Keratinocyte (primary cell): ENCODE results near the gene C13orf42. TPM values are rescaled to one million over a fixed set of nuclear protein-coding genes. Genes with fewer than 3 reads are reported as not detected.

Source experiments
- DNase-seq: peaks from one replicate; pipeline ENCODE4 v3.0.0-alpha.2; 2011; ENCODE audit warnings: low read depth, missing footprints, low spot score
- FAIRE-seq: peaks from 2 replicates; lab custom pipeline; 2011; peaks lifted over from hg19 to GRCh38; lab: Jason Lieb, UNC
- H2AFZ ChIP-seq: 2 replicates; pipeline ENCODE4 v1.6.0; 2012; ENCODE audit warnings: low read length, control low read depth, inconsistent platforms; ENCODE audit not compliant: control insufficient read depth
- H3K27ac ChIP-seq: 2 replicates; pipeline ENCODE4 v1.5.1; 2011; ENCODE audit warnings: low read length; ENCODE audit not compliant: control insufficient read depth, insufficient read depth
- H3K27me3 ChIP-seq: 3 replicates; pipeline ENCODE4 v1.6.0; 2011; ENCODE audit warnings: low read length; ENCODE audit not compliant: control insufficient read depth, insufficient read depth; ENCODE audit errors: extremely low read depth
- H3K36me3 ChIP-seq, 2 experiments: 2 replicates in 1 of 2; 3 replicates in 1 of 2; pipeline ENCODE4 v1.5.1; 2011; ENCODE audit warnings: low read length in 2 of 2, mild to moderate bottlenecking in 1 of 2; ENCODE audit not compliant: control insufficient read depth in 2 of 2, insufficient read depth in 2 of 2; ENCODE audit errors: extremely low read depth in 1 of 2
- H3K4me1 ChIP-seq: 3 replicates; pipeline ENCODE4 v1.5.1; 2011; ENCODE audit warnings: low read length; ENCODE audit not compliant: control insufficient read depth, insufficient read depth; ENCODE audit errors: extremely low read depth
- H3K4me2 ChIP-seq: 3 replicates; pipeline ENCODE4 v1.6.0; 2011; ENCODE audit warnings: low read depth, low read length; ENCODE audit not compliant: control insufficient read depth, insufficient read depth; ENCODE audit errors: extremely low read depth
- H3K4me3 ChIP-seq, 3 experiments: fragments of 200-600 bp in 1 of 3; sonication (generic) in 1 of 3; 2 replicates in 2 of 3; 3 replicates in 1 of 3; pipeline ENCODE4 v1.5.1; 2011 to 2016; ENCODE audit warnings: low read length in 3 of 3, mild to moderate bottlenecking in 3 of 3, control low read depth in 2 of 3, inconsistent platforms in 1 of 3, low read depth in 1 of 3, mixed read lengths in 1 of 3, mixed run types in 1 of 3, moderate library complexity in 1 of 3; ENCODE audit not compliant: control insufficient read depth in 2 of 3, insufficient read depth in 2 of 3; ENCODE audit errors: extremely low read depth in 1 of 3
- H3K79me2 ChIP-seq: 2 replicates; pipeline ENCODE4 v1.6.0; 2012; ENCODE audit warnings: low read length; ENCODE audit not compliant: control insufficient read depth, insufficient read depth
- H3K9ac ChIP-seq: 3 replicates; pipeline ENCODE4 v1.6.0; 2011; ENCODE audit warnings: low read length; ENCODE audit not compliant: control insufficient read depth, insufficient read depth; ENCODE audit errors: extremely low read depth
- H3K9me1 ChIP-seq: 3 replicates; pipeline ENCODE4 v1.6.0; 2011; ENCODE audit warnings: low read length; ENCODE audit not compliant: control insufficient read depth, insufficient read depth; ENCODE audit errors: extremely low read depth
- H3K9me3 ChIP-seq: 2 replicates; pipeline ENCODE4 v1.5.1; 2012; ENCODE audit warnings: low read depth, low read length; ENCODE audit not compliant: control insufficient read depth
- H4K20me1 ChIP-seq: 3 replicates; pipeline ENCODE4 v1.6.0; 2011; ENCODE audit warnings: low read length; ENCODE audit not compliant: control insufficient read depth, insufficient read depth; ENCODE audit errors: extremely low read depth
- EZH2 ChIP-seq: IDR thresholded peaks from one replicate; pipeline ENCODE4 v1.6.1; 2012; ENCODE audit warnings: inconsistent platforms, mild to moderate bottlenecking, low read length, moderate library complexity
- dilution Hi-C: fragments of 300-500 bp; cut with MboI; formaldehyde crosslinking; loops from one replicate; pipeline ENCODE4 v1.7.0; 2020; ENCODE audit warnings: low sequenced_read_pairs; ENCODE audit not compliant: extremely low pct_ligation_motif_present
- polyA plus RNA-seq, 5 experiments: library from polyadenylated mRNA; depleted of rRNA in 3 of 5; stranded (reverse) in 3 of 5; stranded (forward) in 1 of 5; unstranded in 1 of 5; fragments of >200 nt; gene quantifications; 1 replicate in 1 of 5; 2 replicates in 3 of 5; 3 replicates in 1 of 5; pipeline versions ENCODE4 v1.2.1 to v1.2.3, GENCODE V29; 2011 to 2012; ENCODE audit warnings: missing spikeins in 2 of 5, low read depth in 1 of 5, low replicate concordance in 1 of 5
- TF ChIP-seq, protein P1 (sequence below), 3 experiments: IDR thresholded peaks in 1 of 3; conservative IDR thresholded peaks in 1 of 3; optimal IDR thresholded peaks in 1 of 3; 2 replicates in 2 of 3; 3 replicates in 1 of 3; pipeline versions ENCODE3 to v1.5.1; 2011; ENCODE audit warnings: low read length in 3 of 3, mild to moderate bottlenecking in 3 of 3, moderate library complexity in 2 of 3, control low read depth in 1 of 3, inconsistent platforms in 1 of 3; ENCODE audit not compliant: insufficient read depth in 2 of 3; ENCODE audit errors: extremely low read depth in 1 of 3

Gene C13orf42
- polyA plus RNA-seq, 1 donor (not counting 4 experiments of a cell fraction or from before 2014, with no cell fraction given) = not detected

DNA sequence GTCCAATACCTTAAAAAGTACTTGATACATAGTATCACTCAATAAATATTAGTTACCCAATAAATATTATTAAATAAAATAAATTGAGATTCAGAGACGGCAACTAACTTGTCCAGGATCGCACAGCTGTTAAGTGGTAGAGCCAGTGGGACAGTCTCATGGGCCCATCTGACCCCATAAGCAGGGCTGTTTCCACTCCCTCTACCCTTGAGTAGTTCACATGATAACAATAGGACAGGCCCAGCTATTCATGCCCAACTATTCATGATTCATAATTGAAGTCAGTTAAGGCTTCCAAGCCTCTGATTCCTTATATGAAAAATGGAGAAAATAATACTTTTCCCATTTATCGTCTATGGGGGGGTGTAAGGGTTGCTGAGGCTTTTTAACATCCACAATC lies 78.2 kb downstream of the C13orf42 start:
- no peaks in the 10 kb centered on the region for H3K9me1 ChIP-seq
- no peak overlapping the region for H2AFZ ChIP-seq
- H3K79me2 ChIP-seq = no peaks in the 10 kb centered on the region
- no peak overlapping the region for H3K9ac ChIP-seq
- H3K27ac ChIP-seq = no peak overlapping the region
- no peaks in the 10 kb centered on the region for H3K4me1 ChIP-seq
- H3K9me3 ChIP-seq = no peaks in the 10 kb centered on the region
- H4K20me1 ChIP-seq = no peaks in the 10 kb centered on the region
- no peak overlapping the region for H3K4me2 ChIP-seq
- H3K36me3 ChIP-seq = no peaks in the 10 kb centered on the region
- no peak overlapping the region for H3K4me3 ChIP-seq
- dilution Hi-C loops = no loop called here
- DNase-seq = no peak
- H3K27me3 ChIP-seq = no peaks in the 10 kb centered on the region
- no peak for FAIRE-seq
- no peak for TF ChIP-seq EZH2
- TF ChIP-seq, protein P1, sequence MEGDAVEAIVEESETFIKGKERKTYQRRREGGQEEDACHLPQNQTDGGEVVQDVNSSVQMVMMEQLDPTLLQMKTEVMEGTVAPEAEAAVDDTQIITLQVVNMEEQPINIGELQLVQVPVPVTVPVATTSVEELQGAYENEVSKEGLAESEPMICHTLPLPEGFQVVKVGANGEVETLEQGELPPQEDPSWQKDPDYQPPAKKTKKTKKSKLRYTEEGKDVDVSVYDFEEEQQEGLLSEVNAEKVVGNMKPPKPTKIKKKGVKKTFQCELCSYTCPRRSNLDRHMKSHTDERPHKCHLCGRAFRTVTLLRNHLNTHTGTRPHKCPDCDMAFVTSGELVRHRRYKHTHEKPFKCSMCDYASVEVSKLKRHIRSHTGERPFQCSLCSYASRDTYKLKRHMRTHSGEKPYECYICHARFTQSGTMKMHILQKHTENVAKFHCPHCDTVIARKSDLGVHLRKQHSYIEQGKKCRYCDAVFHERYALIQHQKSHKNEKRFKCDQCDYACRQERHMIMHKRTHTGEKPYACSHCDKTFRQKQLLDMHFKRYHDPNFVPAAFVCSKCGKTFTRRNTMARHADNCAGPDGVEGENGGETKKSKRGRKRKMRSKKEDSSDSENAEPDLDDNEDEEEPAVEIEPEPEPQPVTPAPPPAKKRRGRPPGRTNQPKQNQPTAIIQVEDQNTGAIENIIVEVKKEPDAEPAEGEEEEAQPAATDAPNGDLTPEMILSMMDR (optimal IDR thresholded peaks at IDR 0.05 in 1 of 3, IDR thresholded peaks at IDR 0.05 in 1 of 3, conservative IDR thresholded peaks at IDR 0.05 in 1 of 3; ENCODE audit: extremely low read depth in 1 of 3, insufficient read depth in 2 of 3, low read length in 3 of 3) = no peak

Other genes with a start within 250 kb of the C13orf42 start
- gene RNASEH2B, start 201.5 kb downstream of the C13orf42 start, polyA plus RNA-seq = 12.8 to 26.1 TPM (median 13.6 TPM) in 3 replicates
- 0.03 to 0.10 TPM (median 0.05 TPM) in 3 replicates for gene FAM124A, start 111.1 kb upstream of the C13orf42 start, polyA plus RNA-seq
- gene SERPINE3, start 228.4 kb upstream of the C13orf42 start, polyA plus RNA-seq = not detected in 3 replicates